ENCODE results near the gene TRPC1.

The TRPC1 gene

DNA sequence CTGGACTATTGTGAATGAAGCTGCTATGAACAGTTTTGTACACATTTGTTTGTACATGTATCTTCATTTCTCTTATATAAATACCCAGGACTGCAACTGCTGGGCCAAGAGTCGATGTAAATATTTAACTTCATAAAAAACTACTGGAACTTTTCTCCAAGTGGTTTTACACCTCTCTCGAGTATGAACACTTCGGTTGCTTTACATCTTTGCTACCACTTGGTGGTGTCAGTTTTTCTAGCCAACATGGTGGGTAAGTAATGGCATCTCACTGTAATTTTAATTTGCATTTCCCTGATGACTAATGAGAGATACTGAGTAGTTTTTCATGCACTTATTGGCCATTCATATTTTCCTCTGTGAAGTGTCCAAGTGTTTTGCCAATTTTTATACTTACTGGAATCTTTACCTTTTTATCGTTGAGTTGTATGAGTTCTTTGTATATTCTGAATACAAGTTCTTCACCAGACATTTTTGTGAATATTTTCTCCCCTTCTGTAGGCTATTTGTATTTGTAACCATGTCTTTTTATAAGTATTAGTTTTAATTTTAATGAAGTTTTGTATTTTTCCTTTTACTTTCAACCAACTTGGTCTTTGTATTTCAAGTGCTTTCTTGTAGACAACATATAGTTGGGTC lies 120.6 kb downstream of the TRPC1 start:
- DNase-seq (ENCODE audit: low spot score), result peak; percentile 18

DNA sequence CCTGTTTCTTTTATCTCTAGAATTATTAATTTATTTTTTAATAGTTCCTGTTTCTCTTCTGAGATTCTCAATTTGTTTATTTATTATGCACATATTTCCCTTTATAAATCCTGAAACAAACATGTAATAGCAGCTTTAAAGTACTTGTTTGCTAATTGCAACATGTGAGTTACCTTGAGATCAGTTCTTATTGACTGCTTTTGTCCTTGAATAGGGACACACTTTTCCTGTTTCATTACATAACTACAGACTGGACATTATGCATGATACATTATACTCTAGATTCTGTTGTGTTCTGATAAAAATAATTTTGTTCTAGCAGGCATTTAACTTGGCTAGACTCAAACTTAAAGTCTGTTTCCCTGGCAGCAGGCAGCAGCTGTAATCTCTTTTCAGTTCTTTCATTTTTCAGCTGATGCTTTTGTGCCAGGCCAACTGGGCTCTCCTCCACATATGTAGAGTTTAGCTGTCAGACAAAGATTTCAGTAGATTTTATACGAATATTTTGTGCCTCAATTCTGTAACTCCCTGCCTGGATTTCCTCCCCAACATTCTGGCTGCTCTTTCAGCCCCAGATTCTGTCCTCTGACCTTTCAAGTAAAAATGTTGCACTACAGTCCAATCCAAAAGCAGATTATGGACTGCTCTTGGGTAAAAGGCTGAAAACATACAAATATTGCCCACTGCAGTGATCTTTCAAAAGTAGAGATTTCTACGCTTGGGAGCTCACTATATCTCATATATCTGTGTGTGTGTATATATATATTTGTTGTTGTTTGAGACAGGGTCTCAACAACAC lies 123.1 kb downstream of the TRPC1 start:
- no peak for DNase-seq (ENCODE audit: low spot score)

DNA sequence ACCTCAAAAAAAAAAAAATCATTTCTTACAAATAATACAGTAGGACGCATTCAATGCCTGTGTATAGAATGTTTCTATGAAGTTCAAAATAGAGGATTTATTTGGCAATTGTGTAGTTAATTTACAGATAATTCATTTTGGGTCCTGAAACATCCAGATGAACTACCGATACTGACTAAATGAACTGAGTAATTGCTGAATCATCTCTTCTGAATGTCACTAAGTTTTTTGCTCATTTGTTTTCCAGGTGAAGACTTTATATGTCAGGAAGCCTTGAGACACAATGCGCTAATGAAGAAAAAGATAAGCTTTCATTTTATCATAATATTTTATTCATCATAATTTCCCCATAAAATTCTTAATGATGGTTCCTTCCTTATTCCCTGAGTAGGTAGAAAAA lies 125.3 kb downstream of the TRPC1 start:
- DNase-seq (ENCODE audit: low spot score), result no peak

DNA sequence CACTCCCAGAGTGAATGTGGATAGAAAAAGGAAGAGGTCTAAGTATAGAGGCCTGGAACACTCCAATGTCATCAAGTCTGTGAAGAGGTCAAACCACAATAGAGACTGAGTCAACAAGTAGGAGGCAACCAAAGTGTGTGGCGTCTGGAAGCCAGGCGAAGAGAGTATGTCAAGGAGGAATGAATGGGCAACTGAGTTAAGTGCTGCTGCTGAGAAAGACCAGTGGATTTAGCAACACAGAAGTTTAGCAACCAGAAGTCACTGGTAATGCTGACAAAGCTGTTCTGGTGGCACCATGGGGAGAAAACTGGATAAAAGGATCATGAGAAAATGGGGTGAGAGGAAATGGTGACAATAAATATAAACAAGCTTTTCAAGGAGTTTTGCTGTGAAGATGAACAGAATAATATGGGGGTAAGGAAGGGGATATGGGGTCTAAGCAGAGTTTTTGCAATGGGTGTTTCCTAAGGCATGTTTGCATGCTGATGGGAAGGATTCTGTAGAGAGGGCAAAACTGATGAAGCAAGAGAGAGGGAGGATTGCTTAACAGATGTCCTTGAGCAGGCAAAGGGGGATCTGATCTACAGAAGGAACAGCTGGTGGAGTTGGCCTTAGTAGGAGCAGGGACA lies 126.7 kb downstream of the TRPC1 start:
- no peak for DNase-seq (ENCODE audit: low spot score)

- DNase-seq (ENCODE audit: low spot score), result no peak
Observed at GRCh38 chr3:142852009-142852408, 128.2 kb downstream of the TRPC1 start.

GRCh38 chr3:142853270-142854168 lies 129.7 kb downstream of the TRPC1 start:
- no peak for DNase-seq (ENCODE audit: low spot score)

DNA sequence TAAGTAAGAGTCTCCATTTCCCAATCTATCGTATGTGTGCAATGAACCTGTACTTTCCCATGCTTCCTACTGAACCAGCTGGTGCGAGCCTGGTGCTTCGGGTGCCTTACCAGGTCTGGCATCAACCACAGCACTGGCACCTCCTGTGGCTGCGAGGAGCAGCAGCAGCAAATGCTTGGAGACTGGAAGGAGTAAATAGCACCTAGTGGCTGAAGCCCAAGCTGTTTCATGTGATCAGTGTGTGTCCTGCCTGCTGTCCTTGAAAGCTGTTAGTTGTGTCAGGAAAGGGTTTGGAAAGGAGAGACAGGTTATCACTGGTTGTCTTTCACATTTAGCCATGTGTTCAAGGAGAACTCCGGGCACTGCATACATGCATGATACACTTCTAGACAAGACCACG lies 133.2 kb downstream of the TRPC1 start:
- no peak for DNase-seq (ENCODE audit: low spot score)
